Kidney epithelial cell (primary cell): ENCODE data around the gene TBC1D5. TPM values are rescaled to one million over a fixed set of nuclear protein-coding genes. Genes with fewer than 3 reads are reported as not detected.

Experiments used
- DNase-seq: peaks from one replicate; pipeline ENCODE4 v3.0.0-alpha.2; 2010; ENCODE audit warnings: low read depth
- H3K27me3 ChIP-seq: 2 replicates; pipeline ENCODE4 v1.6.0; 2011; ENCODE audit warnings: low read length; ENCODE audit not compliant: control insufficient read depth, insufficient read depth
- H3K36me3 ChIP-seq: 2 replicates; pipeline ENCODE4 v1.5.1; 2011; ENCODE audit warnings: low read length; ENCODE audit not compliant: control insufficient read depth, insufficient read depth
- H3K4me3 ChIP-seq: 2 replicates; pipeline ENCODE4 v1.5.1; 2011; ENCODE audit warnings: low read depth, mild to moderate bottlenecking, control low read depth, low read length
- total RNA-seq: library from RNA; depleted of rRNA; stranded (reverse); fragments of >200 nt; gene quantifications from 2 replicates; pipeline ENCODE4 v1.2.3, GENCODE V29; 2015
- TF ChIP-seq, protein P1 (sequence below): IDR thresholded peaks from 2 replicates; pipeline ENCODE4 v1.5.1; 2011; ENCODE audit warnings: mild to moderate bottlenecking, moderate library complexity, low read length, control low read depth, inconsistent platforms; ENCODE audit not compliant: insufficient read depth, poor library complexity, severe bottlenecking

Gene TBC1D5
- total RNA-seq, 1 donor from 2014 or later = 100 TPM

DNA sequence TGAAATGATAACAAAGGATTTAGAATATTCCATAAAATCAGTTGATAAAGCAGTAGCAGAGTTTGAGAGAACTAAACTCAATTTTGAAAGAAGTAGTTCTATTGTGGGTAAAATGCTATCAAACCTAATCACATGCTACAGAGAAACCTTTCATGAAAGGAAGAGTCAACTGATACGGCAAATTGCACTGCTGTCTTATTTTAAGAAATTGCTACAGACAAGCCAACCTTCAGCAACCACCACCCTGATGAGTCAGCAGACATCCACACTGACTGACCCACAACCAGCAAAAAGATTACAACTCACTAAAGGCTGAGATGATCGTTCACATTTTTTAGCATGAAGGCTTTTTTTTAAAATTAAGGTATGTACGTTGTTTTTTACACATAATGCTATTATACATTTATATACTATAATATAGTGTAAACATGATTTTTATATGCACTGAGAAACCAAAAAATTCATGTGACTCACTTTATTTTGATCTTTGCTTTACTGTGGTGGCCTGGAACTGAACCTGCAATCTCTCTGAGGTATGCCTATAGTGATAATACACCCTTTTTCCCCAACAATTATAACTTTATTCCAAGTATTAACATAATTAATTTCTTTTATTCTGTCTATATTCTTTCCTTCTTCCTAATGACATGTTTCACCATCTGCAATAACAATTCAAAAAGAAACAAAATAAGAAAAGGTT, 109.9 kb downstream of the TBC1D5 start:
- no peaks in the 10 kb centered on the region for H3K36me3 ChIP-seq
- TF ChIP-seq, protein P1, sequence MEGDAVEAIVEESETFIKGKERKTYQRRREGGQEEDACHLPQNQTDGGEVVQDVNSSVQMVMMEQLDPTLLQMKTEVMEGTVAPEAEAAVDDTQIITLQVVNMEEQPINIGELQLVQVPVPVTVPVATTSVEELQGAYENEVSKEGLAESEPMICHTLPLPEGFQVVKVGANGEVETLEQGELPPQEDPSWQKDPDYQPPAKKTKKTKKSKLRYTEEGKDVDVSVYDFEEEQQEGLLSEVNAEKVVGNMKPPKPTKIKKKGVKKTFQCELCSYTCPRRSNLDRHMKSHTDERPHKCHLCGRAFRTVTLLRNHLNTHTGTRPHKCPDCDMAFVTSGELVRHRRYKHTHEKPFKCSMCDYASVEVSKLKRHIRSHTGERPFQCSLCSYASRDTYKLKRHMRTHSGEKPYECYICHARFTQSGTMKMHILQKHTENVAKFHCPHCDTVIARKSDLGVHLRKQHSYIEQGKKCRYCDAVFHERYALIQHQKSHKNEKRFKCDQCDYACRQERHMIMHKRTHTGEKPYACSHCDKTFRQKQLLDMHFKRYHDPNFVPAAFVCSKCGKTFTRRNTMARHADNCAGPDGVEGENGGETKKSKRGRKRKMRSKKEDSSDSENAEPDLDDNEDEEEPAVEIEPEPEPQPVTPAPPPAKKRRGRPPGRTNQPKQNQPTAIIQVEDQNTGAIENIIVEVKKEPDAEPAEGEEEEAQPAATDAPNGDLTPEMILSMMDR = no peak
- peak; percentile 51 for DNase-seq
- no peak overlapping the region for H3K4me3 ChIP-seq
- no peaks in the 10 kb centered on the region for H3K27me3 ChIP-seq

DNA sequence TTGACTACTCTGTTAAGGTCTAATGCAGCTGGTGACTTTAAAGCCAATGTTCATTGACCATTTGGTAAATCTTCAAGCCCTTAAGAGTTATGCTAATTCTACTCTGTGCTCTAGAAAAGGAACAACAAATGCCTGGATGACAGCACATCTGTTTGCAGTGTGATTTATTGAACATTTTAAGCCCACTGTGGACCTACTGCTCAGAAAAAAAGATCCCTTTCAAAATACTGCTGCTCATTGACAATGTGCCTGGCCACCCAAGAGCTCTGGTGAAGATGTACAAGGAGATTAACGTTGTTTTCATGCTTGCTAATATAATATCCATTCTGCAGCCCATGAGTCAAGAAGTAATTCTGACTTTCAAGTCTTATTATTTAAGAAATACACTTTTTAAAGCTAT, 110.8 kb downstream of the TBC1D5 start:
- Histone ChIP-seq H3K4me3 (no peak overlapping the region), H3K36me3 (no peaks in the 10 kb centered on the region), H3K27me3 (no peaks in the 10 kb centered on the region)
- TF ChIP-seq, protein P1 = no peak
- DNase-seq = no peak

DNA sequence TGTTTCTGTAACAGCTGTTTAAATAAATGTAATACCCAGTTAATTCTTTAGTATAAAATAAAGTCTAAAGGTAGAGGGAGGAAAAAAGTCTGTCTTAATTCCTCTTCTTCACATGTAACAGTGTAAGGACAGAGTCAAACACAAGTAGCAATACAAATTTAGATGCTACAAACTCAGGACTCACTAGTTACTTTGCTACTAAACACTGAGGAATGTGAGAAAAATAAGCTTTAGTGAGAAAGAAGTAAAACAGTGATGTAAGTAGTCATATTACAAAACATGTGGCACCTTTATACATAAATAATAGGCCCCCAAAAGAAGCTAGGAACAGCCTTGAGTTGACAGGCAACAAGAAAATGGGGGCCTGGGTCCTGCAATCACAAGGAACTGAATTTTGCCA, 113.0 kb downstream of the TBC1D5 start:
- Histone ChIP-seq H3K4me3 (no peak overlapping the region), H3K36me3 (no peaks in the 10 kb centered on the region), H3K27me3 (no peaks in the 10 kb centered on the region)
- no peak for DNase-seq
- TF ChIP-seq, protein P1 = no peak

DNA sequence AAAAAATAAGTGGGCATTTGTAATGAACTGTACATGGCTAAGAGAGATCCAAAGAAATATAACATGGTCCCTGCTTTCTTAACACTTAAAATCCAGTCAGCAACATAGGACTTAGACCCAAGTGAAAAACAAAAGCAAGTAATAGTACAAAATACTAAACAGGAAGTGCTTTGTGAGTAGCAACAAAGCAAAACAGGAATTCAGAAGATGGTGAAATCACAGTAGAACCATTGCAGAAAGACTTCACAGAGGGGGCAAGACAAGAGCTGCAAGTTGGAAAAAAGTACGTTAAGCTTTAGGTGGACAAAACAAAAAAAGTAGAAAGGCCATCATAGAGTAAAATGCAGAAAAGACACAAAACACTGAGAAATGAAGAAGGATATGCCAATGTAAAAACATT, 116.0 kb downstream of the TBC1D5 start:
- Histone ChIP-seq H3K36me3 (no peaks in the 10 kb centered on the region), H3K27me3 (no peaks in the 10 kb centered on the region), H3K4me3 (no peak overlapping the region)
- TF ChIP-seq, protein P1 = no peak
- DNase-seq = no peak

DNA sequence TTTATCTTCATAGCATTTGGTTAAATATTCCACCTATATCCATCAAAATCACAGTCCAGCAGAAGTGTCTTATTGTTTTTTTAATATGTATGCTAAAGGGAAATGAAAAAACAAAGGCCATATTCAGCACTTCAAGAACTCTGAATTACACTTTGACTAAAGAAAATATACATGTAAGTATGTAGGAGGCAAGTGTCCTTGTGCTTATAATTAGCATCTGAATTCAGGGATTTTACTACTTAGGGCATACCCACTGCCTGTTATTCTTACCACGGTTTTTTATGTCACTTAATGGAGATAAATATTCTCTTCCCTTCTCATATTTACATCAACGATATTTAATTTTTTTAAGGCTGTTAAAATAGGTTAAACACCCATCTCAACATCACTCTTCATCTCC, 117.3 kb downstream of the TBC1D5 start:
- no peak for DNase-seq
- TF ChIP-seq, protein P1 = no peak
- Histone ChIP-seq H3K36me3 (no peaks in the 10 kb centered on the region), H3K4me3 (no peak overlapping the region), H3K27me3 (no peaks in the 10 kb centered on the region)

DNA sequence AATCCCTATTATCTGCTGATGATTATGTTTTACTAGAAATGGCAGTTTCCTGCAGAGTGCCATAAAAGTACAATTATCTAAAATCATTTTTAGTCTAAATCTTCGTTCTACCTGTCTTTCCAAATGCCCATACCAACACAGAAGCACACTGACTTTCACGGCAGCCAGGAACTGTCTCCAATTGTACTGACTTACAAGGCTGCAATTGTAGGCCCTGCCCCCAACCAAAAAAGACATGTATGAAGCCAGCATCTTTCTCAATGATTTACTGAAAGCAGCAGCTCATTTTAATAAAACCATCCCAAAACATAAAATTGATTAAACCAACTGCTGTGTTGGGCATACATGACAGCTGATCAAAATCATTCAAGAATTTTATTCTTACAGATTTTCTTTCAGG, 119.0 kb downstream of the TBC1D5 start:
- DNase-seq = no peak
- TF ChIP-seq, protein P1 = no peak

More for the DNA sequence above, 119.0 kb downstream of the TBC1D5 start:
- Histone ChIP-seq H3K36me3 (no peaks in the 10 kb centered on the region), H3K27me3 (no peaks in the 10 kb centered on the region), H3K4me3 (no peak overlapping the region)
